CD4-positive, alpha-beta T cell treated with Interferon gamma for 1 hour (primary cell): Measurements from ENCODE around the gene ABCC9.

Experiments used
- DNase-seq: peaks from one replicate; pipeline ENCODE4 v3.0.0-alpha.2; 2020

Gene ABCC9

DNA sequence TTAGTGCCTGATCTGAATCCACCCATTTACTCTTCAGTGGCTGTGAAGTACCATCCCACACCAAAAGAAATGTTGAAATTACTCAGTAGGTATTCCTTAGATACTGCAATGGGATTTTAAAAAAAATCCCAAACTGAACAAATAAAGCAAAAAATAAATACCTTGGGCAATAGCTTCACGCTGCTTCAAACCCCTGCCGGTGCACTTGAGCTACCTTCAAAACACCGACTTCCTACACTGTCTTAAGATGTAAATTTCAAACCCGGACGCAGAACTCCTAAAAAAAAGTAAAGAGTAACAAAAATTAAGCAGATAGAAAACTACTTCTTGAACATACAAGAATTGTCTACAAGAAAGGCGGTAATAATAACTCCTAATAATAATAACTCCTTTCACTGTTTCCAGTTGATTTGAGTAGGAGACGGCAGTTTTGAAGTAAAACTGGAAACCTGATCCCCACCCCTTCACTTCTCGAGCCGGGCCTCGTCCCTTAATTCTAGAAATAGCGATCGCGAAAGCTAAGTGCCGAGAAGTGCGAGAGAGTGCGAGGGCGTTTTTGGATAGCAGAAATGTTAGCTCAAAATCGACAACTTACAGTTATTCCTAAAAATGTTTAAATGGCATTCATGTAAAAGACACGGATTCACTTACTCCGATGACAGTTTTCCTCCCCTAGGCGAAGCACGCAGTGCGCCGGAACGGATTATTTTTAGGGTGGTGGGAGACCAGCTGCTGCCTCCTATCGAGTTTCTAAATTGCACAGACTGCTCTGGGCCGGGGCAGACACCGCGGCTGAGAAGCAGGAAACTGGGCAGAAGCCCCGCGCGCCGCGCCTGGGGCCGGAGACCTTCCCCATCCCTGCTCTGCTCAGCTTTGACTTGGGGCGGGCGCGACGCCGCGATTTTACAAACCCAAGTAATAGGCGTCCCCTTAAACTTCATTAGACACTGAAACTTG, at the start of gene ABCC9:
Gene ABCC9 (minus strand): TSS at position 878 of the 957 bp plus-strand sequence. CDS start 4,752 bp downstream, outside the sequence.
- DNase-seq, result no peak

- no peak for DNase-seq
These were observed 48.7 kb upstream of the ABCC9 start for GRCh38 chr12:21989819-21990412.

- DNase-seq, result no peak
These were observed 47.4 kb upstream of the ABCC9 start for GRCh38 chr12:21988619-21989018.

DNA sequence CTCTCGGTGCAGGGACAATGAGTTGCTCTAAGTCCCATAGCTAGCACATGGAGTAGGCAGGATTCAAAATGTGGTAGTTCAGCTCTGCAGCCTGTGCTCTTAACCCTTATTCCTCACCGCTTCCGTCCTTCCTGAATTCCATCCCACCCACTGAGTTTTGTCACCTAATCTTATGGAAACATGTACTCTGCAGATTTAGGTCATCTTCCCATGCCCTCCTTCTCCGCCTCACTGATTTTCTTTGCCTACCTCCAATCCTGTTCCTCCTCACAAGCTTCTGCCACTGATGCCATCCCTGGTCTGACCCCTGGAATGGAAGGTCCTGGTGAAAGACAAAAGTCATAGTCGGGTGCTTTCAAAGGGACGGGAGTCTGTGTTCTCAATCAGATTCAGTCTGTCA, 46.5 kb upstream of the ABCC9 start:
- no peak for DNase-seq

- DNase-seq, result no peak
These were observed 43.9 kb upstream of the ABCC9 start for GRCh38 chr12:21985155-21985554.

GRCh38 chr12:21984375-21984774, 43.1 kb upstream of the ABCC9 start:
- DNase-seq, result no peak

GRCh38 chr12:21983095-21983494, 41.9 kb upstream of the ABCC9 start:
- no peak for DNase-seq

DNA sequence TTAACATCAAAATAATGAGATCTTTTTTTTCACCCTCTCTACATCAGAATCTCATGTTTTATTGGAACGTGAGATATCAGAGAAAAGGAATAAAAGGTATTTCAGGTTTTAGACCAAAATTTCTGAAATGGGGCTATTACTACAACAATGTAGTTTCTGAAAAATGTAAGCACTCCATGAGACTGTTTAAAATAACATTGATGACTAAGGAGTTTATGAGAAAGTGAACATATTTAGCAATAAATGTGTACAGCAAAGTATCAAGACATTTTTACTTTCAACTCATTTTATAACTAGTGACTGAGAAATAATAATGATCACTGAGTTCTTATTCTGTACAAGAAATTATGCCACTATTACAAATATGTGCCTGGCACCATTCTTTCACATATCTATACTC, 39.3 kb upstream of the ABCC9 start:
- DNase-seq, result no peak

GRCh38 chr12:21975293-21975692, 34.1 kb upstream of the ABCC9 start:
- DNase-seq, result no peak

GRCh38 chr12:21973221-21973620, 32.0 kb upstream of the ABCC9 start:
- DNase-seq, result no peak

DNA sequence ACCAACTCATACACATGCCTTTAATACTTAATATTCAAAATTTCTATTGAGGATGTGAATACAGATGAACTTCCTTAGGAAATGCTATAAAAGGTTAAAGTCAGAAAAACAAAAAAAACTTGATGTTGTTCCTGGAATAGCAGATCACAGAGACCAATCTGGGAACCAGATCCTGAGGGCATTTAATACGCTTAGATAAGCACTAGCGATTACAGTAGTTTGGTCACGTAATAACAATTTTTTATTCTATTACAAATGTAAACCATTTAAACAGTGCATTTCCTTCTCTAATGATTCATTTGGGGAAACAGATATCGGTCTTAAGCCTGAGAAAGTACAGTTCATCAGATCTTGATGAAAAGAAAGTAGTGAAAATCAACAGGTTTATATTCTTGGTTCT, 30.8 kb upstream of the ABCC9 start:
- DNase-seq, result no peak

GRCh38 chr12:21971344-21971743, 30.1 kb upstream of the ABCC9 start:
- no peak for DNase-seq

- no peak for DNase-seq
These were observed 21.6 kb upstream of the ABCC9 start for GRCh38 chr12:21962821-21963220.

GRCh38 chr12:21962236-21962635, 21.0 kb upstream of the ABCC9 start:
- DNase-seq, result no peak

DNA sequence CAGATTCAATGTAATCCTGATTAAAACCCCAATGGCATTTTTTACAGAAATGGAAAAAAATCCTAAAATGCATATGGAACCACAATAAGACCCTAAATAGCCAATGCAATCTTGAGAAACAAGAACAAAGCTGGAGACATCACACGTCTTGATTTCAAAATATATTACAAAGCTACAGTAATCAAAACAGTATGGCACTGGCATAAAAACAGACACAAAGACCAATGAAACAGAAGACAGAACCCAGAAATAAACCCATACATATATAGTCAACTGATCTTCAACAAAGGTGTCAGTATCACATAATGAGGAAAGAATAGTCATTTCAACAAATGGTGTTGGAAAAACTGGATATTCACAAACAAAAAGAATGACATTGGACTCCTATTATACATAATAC, 9.4 kb upstream of the ABCC9 start:
- no peak for DNase-seq

GRCh38 chr12:21949036-21949435, 7.8 kb upstream of the ABCC9 start:
- no peak for DNase-seq

DNA sequence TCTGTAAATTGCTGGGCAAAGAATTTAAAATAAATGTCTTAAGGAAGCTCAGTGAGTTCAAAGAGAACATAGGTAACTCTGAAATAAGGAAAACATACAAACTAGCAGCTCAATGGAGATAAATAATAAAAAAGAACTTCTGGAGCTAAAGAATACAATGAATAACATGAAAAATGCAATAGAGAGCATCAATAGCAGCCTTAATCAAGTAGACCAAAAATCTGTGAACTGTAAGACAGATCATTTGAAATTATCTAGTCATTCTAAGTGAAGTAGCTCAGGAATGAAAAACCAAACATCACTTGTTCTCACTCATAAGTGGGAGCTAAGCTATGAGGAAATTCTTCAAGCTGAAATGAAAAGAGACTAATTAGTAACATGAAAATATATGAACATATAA, 5.8 kb upstream of the ABCC9 start:
- no peak for DNase-seq

DNA sequence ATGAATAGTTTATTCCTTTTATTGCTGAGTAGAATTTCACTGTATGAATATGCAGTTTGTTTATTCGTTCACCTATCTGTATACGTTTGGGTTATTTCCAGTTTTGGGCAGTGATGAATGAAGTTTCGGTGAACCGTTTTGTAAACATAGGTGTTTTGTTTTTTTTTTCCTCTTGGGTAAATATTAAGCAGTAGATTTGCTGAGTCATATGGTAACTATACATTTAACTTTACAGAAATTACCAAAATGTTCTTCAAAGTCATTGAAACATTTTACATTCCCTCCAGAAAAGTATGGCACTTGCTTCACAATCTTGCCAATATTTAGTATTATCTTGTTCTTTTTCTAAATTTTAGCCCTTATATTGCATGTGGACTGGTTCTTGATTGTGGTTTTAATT, 3.8 kb upstream of the ABCC9 start:
- no peak for DNase-seq

- DNase-seq, result no peak
These were observed 1.1 kb upstream of the ABCC9 start for GRCh38 chr12:21942377-21942703.

GRCh38 chr12:21941506-21942376, 515 bp upstream of the ABCC9 start:
- no peak for DNase-seq

GRCh38 chr12:21939435-21939834, 1.8 kb downstream of the ABCC9 start:
- DNase-seq, result no peak

GRCh38 chr12:21938879-21939278, 2.3 kb downstream of the ABCC9 start:
- DNase-seq, result no peak

- DNase-seq, result no peak
These were observed 7.1 kb downstream of the ABCC9 start for GRCh38 chr12:21934173-21934572.

DNA sequence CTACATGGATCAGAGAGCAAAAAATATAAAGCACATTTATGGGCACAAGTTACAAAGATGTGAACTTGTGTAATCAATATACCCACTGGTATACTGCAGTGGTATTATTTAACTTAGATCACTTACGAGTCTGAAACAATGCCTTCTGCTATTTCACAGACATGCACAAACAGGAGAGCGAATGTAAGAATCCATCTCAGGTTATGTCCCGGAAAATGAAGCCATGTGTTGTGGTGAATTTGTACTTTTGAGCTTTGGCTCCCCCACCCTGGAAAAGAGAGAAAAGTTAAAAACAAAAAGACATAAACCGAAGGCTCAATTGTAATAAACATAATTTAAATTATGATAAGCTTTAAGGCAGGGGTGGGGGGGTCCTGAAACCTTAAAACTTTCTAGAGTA, 7.6 kb downstream of the ABCC9 start:
- DNase-seq, result no peak
